HG02840 (cell line): ENCODE measurements around the gene NAA10.

Experiments used
- ATAC-seq: cut with Tn5 transposase; IDR thresholded peaks from one replicate; pipeline ENCODE4 v1.9.1; 2021; ENCODE audit warnings: mild to moderate bottlenecking, moderate library complexity, moderate number of reproducible peaks; ENCODE audit not compliant: unreplicated experiment, low FRiP score

Gene NAA10

DNA sequence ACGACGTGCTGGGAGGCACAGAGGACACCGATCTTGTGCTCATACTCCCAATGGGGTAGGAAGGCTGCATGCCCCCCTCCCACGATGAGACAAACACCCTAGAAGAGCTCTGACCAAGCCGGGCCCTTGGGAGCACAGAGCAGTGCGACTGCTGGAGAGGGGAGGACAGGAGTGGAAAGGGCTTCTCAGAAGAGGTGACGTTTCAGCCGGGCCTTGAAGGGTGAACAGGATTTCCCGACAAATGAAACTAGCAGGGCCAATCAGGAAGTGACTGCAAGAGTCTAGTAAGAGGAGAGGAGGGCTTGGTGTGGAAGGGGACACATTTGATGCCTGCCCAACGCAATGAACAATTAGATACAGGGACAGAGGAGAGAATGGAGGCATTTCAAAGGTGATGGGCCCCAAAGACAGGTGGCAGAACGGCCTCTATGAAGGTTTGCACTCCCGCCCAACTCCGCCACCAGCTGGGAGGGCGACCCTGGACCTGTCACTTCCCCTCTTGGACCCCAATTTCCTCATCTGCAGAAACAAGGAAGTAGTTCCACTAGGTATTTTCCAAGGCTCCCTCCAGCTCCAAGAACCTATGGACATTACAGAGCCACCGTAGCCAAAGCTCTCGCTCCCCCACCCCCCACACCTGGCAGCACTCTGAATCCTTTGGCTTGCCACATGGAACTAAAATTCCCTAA, 32.8 kb upstream of the NAA10 start:
- ATAC-seq = no peak

DNA sequence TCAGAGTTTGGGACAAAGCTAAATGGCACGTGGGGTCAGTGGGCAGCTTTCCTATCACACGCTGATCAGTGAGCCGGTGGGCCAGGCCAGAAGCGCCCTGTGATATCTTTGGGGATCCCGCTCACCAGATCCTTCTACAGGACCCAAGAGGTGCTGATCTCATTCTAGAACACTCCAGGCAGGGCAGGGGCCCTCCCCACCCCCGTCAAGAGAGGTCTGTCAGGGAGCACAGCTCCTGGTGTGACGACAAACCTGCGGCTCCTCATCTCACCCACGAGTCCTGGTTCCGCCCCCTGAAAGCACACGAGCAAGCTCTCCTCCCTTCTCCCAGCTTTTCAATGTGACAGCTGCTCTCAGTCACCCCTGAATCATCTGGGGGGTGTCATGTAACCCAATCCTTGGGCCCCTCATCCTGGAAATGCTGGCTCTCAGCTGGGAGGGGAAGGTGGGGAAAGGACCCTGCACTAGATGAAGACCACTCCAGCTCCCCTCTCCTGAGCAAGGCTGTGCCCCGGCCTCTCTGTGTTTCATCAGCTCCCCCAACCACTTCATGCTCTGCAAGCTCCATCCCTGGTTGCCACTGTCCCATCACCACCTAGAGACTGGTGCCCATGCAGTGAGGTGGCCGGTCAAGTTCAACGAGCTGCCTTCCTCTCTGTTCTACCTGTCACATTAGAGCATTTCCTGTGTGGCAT, 32.2 kb upstream of the NAA10 start:
- no peak for ATAC-seq

DNA sequence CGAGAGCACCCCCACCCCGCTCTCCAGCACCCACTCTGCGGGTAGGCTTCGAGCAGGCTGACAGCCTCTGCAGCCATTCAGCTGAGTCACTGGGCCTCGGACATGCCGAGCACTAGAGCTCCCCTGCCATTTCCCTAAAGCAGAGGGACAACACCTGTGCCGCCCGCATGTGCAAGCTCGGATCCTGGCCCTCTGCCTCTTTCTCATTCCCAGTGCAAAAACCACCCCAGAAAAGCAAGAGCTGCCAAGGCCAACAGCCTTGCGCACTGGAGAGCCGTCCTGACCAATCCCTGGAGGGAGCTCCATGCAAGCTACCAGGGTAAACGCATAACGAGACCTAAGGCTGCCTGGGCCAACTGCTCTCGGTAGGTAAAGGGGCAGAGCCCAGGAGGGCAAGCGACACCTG, 31.4 kb upstream of the NAA10 start:
- no peak for ATAC-seq

DNA sequence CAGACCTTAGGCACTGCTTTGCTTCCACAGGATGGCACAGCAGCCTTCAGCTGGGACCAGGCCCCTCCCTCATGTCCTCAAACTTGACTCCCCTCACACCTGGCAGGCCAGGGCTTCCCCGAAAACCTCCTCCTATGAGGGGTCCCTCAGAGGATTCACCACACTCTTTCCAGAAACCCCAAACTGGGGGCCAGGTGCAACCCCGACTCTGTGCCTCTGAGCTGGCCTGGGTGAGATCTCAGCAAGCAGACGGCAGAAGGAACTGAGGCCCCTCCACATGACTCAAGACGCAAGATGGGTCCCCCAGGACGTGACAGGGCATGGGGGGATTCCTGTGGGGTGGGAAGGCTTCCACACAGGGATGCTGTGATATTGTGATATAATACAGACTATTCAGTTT, 30.6 kb upstream of the NAA10 start:
- ATAC-seq = no peak

DNA sequence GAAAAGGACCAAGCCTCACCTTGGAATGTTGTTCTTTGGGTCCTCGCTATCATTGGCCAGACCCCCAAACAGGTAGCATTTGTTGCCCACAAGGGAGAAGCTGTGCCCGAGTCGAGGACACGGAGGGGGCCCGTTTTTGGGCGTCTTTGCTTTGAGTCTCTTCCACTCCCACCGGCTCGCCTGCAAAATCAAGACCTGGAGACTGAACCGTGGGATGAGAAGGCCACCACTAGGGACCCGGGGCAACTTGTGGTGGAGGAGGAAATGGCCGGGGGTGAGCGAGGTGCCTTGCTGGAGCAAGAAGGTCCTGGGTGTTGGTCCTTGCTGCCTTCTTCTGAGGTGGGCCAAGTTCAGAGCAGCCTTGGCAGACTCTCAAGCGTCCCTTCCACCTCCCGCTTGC, 29.3 kb upstream of the NAA10 start:
- ATAC-seq = no peak

DNA sequence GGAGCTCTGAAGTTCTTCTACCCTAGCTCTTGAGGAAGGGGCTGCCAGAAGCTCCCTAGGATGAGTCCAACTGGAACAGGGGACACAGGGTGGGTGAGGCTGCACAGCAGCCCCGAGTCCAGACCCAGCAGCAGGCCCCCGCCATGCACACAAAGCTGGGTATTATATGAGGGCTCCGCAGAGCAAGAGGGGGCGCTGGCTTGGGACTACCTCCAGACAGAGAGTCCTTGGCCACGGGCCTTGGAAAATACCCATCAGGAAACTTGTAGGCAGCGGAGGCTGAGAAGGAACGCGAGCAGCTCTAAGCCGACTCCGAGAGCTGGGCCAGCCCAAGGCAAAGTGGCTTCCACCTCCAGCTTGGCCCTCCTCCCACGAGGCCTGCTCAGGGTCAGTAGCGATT, 28.7 kb upstream of the NAA10 start:
- ATAC-seq = no peak

DNA sequence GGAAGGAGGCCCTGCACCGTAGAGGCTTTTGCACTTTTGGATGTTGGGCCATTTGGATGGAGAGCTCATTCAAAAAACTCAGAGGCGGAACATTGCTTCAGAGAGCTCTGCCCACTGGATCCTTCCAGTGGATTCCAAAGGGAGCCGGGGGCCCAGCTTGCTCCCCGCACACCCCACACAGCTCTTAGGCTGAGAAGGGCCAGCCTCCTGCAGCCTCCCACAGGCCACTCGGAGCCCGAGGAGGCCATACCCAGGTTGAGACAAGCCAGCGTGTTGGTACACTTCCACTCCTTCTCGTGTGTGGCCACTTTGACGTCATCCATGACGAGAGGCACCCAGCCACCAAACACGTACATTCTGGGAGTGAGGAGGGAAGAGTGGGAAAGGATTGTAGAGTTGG, 26.5 kb upstream of the NAA10 start:
- no peak for ATAC-seq

DNA sequence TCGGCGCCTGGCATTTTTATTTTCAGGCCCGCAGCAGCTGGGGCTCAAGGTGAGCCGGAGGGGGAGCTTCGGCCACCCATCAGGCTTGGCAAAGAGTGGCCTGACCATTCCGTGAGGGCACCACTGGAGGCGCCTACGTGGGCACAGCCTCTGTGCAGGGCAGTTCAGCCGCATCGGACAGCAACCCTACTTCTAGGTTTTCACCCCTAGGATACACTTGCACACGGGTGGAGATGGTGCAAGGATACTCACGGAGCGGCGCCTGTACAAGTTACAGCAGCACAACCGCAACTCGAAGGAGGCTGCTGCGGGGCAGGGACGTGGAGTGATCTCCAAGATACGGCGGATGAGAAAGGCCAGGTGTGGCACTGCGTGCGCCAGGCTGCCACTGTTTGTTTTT, 25.9 kb upstream of the NAA10 start:
- no peak for ATAC-seq

DNA sequence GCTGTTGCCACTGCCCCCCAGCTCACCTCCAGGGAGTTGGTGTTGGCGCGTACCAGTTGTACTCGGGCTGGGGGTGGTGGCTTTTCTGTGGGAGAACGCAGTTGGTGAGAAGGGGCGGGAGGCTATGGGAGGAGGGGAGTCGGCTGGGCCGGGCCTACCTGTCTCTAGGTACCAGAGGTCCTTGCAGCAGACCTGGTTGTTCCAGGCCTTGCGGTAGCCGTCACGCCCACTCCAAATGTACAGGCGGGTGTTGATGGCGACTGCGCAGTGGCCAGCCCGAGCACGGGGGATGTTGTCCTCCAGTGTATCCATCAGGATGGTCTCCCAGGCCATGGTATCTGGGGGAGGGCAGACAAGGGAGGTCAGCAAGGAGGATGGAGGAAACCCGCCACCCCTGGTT, 25.2 kb upstream of the NAA10 start:
- ATAC-seq = no peak

DNA sequence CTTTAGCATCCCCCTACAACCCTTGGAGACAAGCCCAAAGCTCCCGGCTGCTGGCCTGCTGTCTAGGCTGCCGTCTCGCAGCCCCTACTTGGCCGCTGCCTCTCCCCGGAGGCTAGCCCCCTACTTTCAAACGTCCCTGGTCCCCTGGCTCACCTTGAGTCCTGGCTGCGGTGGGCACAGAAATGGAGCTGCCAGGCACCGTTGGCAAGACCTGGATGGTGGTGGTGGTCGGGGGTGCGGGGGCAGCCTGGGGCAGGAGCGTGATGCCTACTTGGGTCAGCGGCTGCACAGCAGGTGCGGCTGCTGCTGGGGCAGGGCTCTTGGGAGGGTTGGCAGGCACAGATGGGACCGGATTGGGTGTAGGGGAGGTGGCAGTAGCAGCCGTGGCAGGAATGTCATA, 24.8 kb upstream of the NAA10 start:
- ATAC-seq = no peak

DNA sequence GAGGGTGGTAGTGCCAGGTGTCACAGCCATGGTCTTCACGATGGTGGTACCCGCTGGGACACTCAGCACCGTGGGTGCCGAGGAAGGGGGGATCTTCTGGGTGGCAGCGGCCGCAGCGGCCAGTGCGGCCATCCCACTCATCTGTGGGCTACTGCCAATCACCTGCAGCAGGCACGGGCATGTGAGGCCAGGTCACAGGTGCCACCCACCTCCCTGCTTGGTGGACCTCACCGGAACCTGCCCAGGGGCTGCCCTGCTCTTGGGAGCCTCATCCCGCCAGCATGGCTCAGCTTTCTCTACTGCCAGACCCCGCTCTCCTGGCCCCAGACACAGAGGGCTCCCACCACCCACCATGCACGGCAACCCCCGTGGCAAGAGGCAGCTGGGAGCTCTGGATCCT, 23.8 kb upstream of the NAA10 start:
- ATAC-seq = no peak

DNA sequence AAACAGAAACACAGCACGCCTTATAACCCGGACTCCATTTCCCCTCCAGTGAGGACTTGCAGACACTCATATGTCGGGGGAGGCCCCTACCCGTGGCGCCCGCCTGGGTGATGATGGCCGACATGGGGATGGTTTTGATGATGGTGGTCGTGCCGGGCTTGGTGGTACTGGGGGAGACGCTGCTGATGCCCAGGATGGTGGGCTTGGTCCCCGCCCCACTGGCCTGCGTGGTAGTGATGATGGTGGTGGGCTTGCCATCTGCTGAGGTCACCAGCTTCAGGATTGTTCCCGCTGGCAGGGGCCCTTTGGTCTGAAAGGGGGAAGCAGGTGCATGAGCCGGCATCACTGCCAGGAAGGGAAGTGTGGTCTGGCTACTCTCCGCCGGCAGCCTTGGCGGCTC, 22.4 kb upstream of the NAA10 start:
- no peak for ATAC-seq

DNA sequence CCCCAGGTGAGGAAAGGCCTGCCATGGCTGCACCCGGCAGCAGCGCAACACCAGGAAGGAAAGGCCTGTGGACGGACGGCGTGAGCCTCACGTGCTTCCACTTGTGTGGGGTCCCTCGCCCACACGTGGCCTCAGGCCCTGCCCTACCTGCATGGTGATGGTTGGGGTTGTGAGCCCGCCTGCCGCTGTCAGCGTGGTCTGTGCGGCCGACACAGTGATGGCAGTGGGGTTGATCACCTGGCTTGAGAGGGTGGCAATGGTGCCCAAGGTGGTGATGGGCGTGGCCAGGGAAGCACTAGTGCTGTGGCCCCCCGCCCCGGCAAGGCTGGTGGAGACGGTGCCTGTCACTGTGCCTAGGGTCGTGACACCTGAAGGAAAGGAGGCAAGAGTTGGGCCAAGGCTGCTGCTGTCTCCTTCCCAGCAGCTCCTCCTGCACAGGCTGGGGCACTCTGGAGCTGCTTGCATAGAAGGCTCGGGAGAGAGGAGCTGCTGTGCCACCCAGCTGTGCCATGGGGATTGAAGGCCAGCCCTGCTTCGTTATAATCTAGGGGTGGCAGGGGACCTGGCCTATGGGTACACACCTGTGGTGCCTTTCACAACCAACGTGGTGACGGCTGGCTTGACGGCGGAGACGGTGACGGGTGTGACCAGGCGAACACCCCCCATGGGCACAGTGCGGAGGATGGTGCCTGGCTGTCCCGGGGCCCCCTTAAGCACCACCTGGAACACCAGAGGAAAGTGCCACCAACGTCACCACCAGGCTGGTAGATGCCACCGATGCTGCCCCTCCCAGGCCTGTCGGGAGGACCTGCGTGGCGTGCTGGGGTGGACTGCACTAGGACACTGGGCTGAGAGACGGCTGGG, 21.4 kb upstream of the NAA10 start:
- ATAC-seq = no peak

DNA sequence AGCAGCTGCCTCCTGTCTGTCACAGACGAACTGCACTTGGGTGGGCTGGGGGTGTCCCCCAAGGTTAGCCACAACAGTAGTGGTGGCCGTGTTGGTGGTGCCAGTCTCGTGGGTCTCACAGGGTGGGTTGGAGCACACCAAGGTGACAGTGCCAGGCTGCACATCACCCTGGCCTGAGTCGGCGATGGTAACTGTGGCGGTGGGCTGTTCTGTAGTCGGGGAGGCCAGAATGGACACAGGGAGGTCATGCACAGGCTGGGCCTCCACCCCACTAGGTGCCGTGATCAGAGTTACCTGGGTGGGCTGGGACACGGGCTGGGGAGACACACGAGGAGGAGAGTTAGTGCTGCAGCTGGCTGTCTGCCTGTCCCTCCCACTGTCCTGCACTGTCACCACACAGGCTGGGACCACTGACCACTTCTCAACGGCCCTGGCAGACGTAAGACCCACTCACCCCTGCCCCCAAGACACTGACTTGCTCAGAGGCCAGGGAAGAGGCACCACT, 20.4 kb upstream of the NAA10 start:
- no peak for ATAC-seq

DNA sequence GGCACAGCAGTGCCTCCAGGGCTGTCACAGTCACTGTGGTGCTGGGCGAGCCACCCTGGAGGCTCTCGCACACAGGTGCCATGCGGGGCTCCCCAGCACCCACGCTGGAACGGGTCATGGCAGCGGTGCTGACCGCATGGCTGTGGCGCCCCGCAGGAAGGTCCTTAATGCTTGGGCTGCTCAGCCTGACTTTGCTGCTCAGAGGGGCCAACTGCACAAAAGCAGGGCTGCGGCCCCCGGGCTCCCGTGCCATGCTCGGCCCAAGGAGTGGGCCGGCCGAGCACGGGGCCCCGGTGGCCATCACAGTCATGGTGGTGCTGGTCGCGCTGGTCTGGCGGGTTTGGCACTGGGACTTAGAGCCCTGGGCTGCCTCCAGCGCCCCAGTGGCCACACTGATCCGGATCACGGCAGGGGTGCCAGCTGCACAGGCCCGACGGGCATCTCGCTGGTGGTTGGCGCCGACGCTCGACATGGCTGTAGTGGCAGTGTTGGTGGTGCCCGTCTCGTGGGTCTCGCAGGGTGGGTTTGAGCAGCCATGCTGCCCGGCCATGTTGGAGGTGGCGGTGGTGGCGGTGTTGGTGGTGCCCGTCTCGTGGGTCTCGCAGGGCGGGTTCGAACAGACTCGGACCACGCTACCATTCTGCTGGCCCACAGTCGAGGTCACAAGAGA, 19.9 kb upstream of the NAA10 start:
- no peak for ATAC-seq

DNA sequence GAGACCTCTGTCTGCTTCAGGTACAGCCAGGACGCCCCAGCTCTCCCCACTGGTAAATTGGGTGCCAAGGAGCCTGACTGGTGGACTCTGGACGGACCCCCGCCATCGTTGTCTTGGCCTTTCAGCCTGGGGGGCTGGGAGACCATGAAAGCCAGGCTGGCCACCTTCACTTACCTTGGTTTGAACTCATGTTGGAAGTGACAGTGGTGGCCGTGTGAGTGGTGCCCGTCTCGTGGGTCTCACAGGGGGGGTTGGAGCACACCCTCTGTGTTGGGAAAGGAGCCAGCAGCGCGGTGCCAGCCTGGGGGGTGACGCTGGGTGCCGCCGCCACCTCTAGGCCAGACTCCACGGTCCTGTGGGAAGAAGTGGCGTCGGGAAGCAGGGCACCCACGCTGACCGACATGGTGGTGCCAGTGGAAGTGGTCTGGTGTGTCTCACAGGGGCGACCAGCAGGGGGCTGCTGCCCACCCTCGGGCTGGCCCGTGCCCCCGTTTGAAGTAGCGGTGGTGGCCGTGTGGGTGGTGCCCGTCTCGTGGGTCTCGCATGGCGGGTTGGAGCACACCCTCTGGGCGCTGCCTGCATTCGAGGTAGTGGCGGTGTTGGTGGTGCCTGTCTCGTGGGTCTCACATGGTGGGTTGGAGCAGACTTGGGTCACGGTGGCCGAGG, 19.2 kb upstream of the NAA10 start:
- no peak for ATAC-seq

DNA sequence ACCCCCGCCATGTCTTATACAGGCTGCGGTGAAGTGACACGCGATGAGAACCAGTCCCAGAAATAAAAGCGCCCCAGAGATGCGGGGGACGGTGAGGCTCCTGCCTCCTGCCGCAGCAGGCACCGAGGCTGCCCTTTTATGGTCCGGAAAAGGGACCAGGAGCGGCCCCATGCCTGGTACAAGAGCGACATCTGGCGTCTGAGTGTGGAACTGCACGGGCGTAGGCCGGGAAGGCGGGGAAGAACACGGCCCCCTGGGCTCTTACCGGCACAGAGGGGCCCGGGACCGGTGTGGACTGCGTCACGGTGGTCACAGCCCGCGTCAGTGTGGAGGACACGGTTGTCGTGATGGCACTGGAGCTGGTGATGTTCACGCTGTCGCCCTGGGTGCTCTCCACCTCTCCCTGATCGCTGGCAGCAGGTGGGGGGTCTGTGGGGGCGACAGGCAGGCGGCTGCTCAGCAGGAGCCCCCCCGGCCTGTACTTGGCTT, 18.5 kb upstream of the NAA10 start:
- ATAC-seq = no peak

DNA sequence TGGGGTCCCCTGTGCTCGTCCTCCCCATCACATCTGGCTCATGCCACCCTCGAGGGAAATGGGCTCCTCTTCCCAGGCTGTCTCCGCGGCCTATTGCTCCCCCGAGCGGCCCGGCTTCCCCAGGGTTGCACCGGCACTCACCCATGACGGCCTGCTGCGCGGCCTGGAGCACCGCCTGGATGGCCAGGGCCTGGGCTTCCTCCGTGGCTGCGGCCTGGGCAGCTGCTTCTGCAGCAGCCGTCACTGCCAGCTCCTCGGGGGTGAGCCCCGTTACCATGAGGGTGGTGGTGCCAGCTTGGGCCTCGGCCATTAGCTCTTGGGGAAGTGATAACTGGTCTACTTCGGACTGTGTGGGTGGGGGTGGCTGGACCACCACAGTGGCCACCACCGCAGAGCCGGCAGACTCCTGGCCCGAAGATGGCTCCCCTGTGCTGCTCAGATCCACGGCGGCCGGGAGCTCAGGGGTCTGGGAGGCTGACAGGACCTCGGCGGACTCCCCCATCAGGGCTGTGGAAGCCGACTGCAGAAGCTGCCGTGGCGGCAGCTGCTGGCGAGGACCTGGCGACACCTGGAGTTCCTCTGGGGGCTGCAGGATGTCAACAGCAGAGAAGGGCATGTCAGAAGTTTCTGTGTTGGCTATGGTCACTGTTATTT, 17.7 kb upstream of the NAA10 start:
- ATAC-seq = no peak

DNA sequence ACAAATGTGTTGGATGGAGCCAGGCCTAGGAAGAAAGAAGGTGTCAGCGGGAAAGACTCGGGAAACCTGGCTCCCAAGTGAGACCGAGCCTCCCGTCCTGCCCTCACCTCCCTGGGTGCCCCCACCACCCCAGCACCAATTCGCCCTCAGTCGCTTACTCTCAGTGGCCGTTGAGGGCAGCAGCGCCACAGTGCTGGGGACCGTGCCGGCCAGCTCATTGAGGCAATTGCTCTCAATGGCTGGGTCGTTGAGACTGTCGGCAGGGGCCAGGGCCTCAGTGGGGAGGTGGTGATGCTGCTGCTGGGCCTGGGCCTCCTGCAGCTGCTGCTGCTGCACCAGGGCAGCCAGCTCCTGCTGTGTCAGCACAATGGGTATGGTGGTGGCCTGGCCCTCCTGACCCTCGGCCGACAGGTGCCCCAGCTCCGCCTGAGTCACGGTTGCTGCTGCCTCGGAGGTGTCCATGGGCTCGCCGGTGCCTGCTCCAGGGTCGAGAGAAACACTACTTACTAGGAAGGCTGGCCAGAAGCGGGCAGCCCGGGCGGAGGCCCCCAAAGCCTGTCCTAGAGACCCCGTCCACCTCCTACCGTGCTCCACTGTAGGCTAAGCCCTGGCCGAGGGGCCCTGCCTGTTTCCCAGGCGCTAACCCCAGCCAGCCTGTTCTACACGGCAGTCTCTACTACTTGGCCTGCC, 17.0 kb upstream of the NAA10 start:
- no peak for ATAC-seq
